ENCODE measurements around the gene KRT1.

GRCh38 chr12:52727037-52727436, 46.8 kb upstream of the KRT1 start:
- TF ChIP-seq SUZ12 (IDR thresholded peaks at IDR 0.05; ENCODE audit: extremely low read depth, insufficient read depth, insufficient read length) (no peak), YY1 (IDR thresholded peaks at IDR 0.05; ENCODE audit: insufficient read depth, insufficient read length) (no peak), ZNF274 (IDR thresholded peaks at IDR 0.05; ENCODE audit: low read depth, low read length) (no peak)
